K562 (cell line): ENCODE results near the gene SEC14L1. TPM values are rescaled to one million over a fixed set of nuclear protein-coding genes. Genes with fewer than 3 reads are reported as not detected.

Experiments used
- ARID1B ChIP-seq: fragments of 450-650 bp; IDR thresholded peaks from 2 replicates; pipeline ENCODE4 v1.6.1; 2016; ENCODE audit warnings: antibody characterized with exemption, mild to moderate bottlenecking, inconsistent platforms
- ATF1 ChIP-seq, 2 experiments: fragments of 450-650 bp in 1 of 2; IDR thresholded peaks; 2 replicates each; pipeline ENCODE4 v1.6.1; 2016; ENCODE audit warnings: missing compliant biosample characterization in 1 of 2, missing genetic modification characterization in 1 of 2
- EWSR1 ChIP-seq: fragments of 450-650 bp; IDR thresholded peaks from 2 replicates; pipeline ENCODE4 v1.6.1; 2018; ENCODE audit warnings: borderline replicate concordance, mild to moderate bottlenecking, low read depth, moderate library complexity; ENCODE audit not compliant: partially characterized antibody
- FUS ChIP-seq: fragments of 200-400 bp; formaldehyde crosslinking; optimal IDR thresholded peaks from 2 replicates; pipeline ENCODE3; 2017; ENCODE audit warnings: low read depth, low read length
- HDAC6 ChIP-seq: IDR thresholded peaks from 2 replicates; pipeline ENCODE4 v1.6.1; 2012; ENCODE audit warnings: low read depth, mild to moderate bottlenecking, control low read depth, inconsistent platforms, low read length, moderate library complexity
- MCM7 ChIP-seq, 2 experiments: fragments of 450-650 bp; IDR thresholded peaks; 2 replicates each; pipeline ENCODE4 v1.6.1; 2016 to 2018
- NR2F6 ChIP-seq: fragments of 450-650 bp; formaldehyde crosslinking; IDR thresholded peaks from 2 replicates; pipeline ENCODE4 v1.4.0; 2020; ENCODE audit warnings: mild to moderate bottlenecking
- POLR2H ChIP-seq: IDR thresholded peaks from 2 replicates; pipeline ENCODE4 v1.6.1; 2016; ENCODE audit warnings: missing genetic modification characterization, low read depth, mild to moderate bottlenecking, control low read depth, missing compliant biosample characterization, moderate library complexity
- RBM22 ChIP-seq: fragments of 200-400 bp; formaldehyde crosslinking; IDR thresholded peaks from 2 replicates; pipeline ENCODE4 v1.6.1; 2018; ENCODE audit warnings: low read length, low read depth; ENCODE audit not compliant: poor library complexity, severe bottlenecking
- RCOR1 ChIP-seq, 2 experiments: IDR thresholded peaks; 2 replicates each; pipeline ENCODE4 v1.6.1; 2012; ENCODE audit warnings: low read depth in 2 of 2, low read length in 2 of 2, borderline replicate concordance in 1 of 2, improper control_type of control experiment in 1 of 2
- RHOXF2B ChIP-seq: fragments of 250-450 bp; sonication (Bioruptor Pico); conservative IDR thresholded peaks from 2 replicates; pipeline ENCODE4 v1.5.1; 2021
- SMARCA4 ChIP-seq: fragments of 450-650 bp; IDR thresholded peaks from 2 replicates; pipeline ENCODE4 v1.6.1; 2016
- SMARCC2 ChIP-seq: fragments of 450-650 bp; IDR thresholded peaks from 2 replicates; pipeline ENCODE4 v1.6.1; 2017; ENCODE audit warnings: antibody characterized with exemption, moderate library complexity, mild to moderate bottlenecking, low read depth
- TRIM28 ChIP-seq: fragments of 450-650 bp; IDR thresholded peaks from 2 replicates; pipeline ENCODE4 v1.6.1; 2017
- ZFP36 ChIP-seq: fragments of 150-350 bp; IDR thresholded peaks from 2 replicates; pipeline ENCODE4 v1.6.1; 2018; ENCODE audit warnings: low read length, low read depth; ENCODE audit not compliant: partially characterized antibody
- ZNF354B ChIP-seq: fragments of 250-450 bp; sonication (Bioruptor Pico); IDR thresholded peaks from 2 replicates; pipeline ENCODE4 v1.4.0; 2020
- ZNF445 ChIP-seq: fragments of 250-450 bp; sonication (Bioruptor Pico); IDR thresholded peaks from 2 replicates; pipeline ENCODE4 v1.4.0; 2020; ENCODE audit warnings: low read depth, mild to moderate bottlenecking, moderate library complexity
- ZNF668 ChIP-seq: fragments of 250-450 bp; sonication (Bioruptor Pico); IDR thresholded peaks from 2 replicates; pipeline ENCODE4 v1.8.0; 2022; ENCODE audit warnings: mild to moderate bottlenecking, inconsistent platforms
- ZNF75A ChIP-seq: fragments of 450-650 bp; formaldehyde crosslinking; IDR thresholded peaks from 2 replicates; pipeline ENCODE4 v1.4.0; 2020; ENCODE audit warnings: mild to moderate bottlenecking
- ZNF830 ChIP-seq: fragments of 250-450 bp; sonication (Bioruptor Pico); IDR thresholded peaks from 2 replicates; pipeline ENCODE4 v1.5.0; 2021; ENCODE audit warnings: mild to moderate bottlenecking
- polyA plus RNA-seq, 8 experiments: library from polyadenylated mRNA; depleted of rRNA in 4 of 8; stranded (reverse) in 5 of 8; unstranded in 3 of 8; fragments of >200 nt; fragmentation: Nextera tagmentation in 2 of 8; fragmentation: Illumina TruSeq in 1 of 8; extraction: Ambion mirVana in 2 of 8; extraction: Trizol in 1 of 8; gene quantifications; 2 replicates each; pipeline versions ENCODE4 v1.2.1 to v1.2.3, GENCODE V29; 2011 to 2014; ENCODE audit warnings: inconsistent platforms in 1 of 8, missing spikeins in 1 of 8
- total RNA-seq, 7 experiments: library from RNA; depleted of rRNA in 6 of 7; stranded (reverse); fragments of >200 nt in 6 of 7; fragmentation: Illumina TruSeq in 2 of 7; extraction: Trizol in 2 of 7; gene quantifications; 2 replicates each; pipeline versions ENCODE4 v1.2.1 to v1.2.3, GENCODE V29; 2011 to 2021; ENCODE audit warnings: low replicate concordance in 1 of 7
- TF ChIP-seq, protein P1 (sequence below): fragments of 450-650 bp; IDR thresholded peaks from 2 replicates; pipeline ENCODE4 v1.6.1; 2017; ENCODE audit warnings: antibody characterized with exemption, mild to moderate bottlenecking
- TF ChIP-seq, protein P2 (sequence below): fragments of 250-450 bp; sonication (Bioruptor Pico); IDR thresholded peaks from 2 replicates; pipeline ENCODE4 v1.8.0; 2022; ENCODE audit warnings: inconsistent platforms, mild to moderate bottlenecking, moderate library complexity, borderline replicate concordance
- TF ChIP-seq, protein P3 (sequence below): fragments of 250-450 bp; sonication (Bioruptor Pico); IDR thresholded peaks from 2 replicates; pipeline ENCODE4 v1.8.0; 2022; ENCODE audit warnings: inconsistent platforms

Gene SEC14L1
- total and polyA plus RNA-seq, 9 of the 15 experiments (the other 6 are each of a cell fraction or from before 2014, with no cell fraction given): 3.1 to 39.7 (median 15.2) TPM

DNA sequence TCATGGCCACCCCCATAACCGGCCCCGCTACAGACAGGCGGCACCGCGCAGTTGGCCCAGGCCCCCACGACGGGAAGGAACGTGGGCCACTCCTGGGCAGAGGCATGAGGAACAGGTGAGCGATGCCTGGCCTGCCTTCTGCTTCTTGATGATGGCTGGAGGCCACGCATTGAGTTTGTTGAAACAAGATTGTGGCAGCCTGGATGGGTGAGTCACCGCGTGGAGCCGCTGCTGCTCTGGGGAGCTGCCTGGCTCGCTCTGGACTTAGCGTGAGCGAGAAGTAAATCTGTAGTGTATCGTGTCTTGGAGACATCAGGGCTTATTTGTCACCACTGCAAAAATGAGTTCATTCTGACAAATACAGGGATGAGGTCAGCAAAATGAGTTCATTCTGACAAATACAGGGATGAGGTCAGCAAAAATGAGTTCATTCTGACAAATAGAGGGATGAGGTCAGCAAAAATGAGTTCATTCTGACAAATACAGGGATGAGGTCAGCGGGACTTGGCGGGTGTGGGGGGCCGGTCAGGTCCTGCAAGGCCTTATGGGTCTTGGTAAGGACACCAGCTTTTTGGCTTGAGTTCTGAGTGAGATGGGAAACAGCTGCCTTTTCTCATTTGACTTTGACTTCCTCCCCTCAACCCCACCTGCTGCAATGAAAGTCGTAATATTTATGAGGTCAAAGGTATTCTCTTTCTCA lies 93.0 kb downstream of the SEC14L1 start (continued):
- TF ChIP-seq, protein P1, sequence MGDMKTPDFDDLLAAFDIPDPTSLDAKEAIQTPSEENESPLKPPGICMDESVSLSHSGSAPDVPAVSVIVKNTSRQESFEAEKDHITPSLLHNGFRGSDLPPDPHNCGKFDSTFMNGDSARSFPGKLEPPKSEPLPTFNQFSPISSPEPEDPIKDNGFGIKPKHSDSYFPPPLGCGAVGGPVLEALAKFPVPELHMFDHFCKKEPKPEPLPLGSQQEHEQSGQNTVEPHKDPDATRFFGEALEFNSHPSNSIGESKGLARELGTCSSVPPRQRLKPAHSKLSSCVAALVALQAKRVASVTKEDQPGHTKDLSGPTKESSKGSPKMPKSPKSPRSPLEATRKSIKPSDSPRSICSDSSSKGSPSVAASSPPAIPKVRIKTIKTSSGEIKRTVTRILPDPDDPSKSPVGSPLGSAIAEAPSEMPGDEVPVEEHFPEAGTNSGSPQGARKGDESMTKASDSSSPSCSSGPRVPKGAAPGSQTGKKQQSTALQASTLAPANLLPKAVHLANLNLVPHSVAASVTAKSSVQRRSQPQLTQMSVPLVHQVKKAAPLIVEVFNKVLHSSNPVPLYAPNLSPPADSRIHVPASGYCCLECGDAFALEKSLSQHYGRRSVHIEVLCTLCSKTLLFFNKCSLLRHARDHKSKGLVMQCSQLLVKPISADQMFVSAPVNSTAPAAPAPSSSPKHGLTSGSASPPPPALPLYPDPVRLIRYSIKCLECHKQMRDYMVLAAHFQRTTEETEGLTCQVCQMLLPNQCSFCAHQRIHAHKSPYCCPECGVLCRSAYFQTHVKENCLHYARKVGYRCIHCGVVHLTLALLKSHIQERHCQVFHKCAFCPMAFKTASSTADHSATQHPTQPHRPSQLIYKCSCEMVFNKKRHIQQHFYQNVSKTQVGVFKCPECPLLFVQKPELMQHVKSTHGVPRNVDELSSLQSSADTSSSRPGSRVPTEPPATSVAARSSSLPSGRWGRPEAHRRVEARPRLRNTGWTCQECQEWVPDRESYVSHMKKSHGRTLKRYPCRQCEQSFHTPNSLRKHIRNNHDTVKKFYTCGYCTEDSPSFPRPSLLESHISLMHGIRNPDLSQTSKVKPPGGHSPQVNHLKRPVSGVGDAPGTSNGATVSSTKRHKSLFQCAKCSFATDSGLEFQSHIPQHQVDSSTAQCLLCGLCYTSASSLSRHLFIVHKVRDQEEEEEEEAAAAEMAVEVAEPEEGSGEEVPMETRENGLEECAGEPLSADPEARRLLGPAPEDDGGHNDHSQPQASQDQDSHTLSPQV: peak; percentile 64; the same call in 1 of the 2 replicates
- TF ChIP-seq NR2F6 (CRISPR knock-in tag): no peak
- no peak for TF ChIP-seq ZNF668 (CRISPR knock-in tag)
- no peak for TF ChIP-seq ZNF445 (CRISPR knock-in tag)
- TF ChIP-seq SMARCC2: peak; percentile 63; the same call in 1 of the 2 replicates
- no peak for TF ChIP-seq EWSR1
- no peak for TF ChIP-seq ATF1 (CRISPR knock-in tag; IDR thresholded peaks at IDR 0.05)
- peak; percentile 94 for TF ChIP-seq ATF1 (tag; IDR thresholded peaks at IDR 0.05)
- peak; percentile 99 for TF ChIP-seq TRIM28
- no peak for TF ChIP-seq RBM22
- no peak for TF ChIP-seq ZNF354B (CRISPR knock-in tag)
- peak; percentile 86; the same call in 1 of the 2 replicates for TF ChIP-seq SMARCA4
- TF ChIP-seq MCM7 (IDR thresholded peaks at IDR 0.05): peak in 1 of 2 experiments; percentile 69; a peak in 1 of 4 replicates
- TF ChIP-seq, protein P2, sequence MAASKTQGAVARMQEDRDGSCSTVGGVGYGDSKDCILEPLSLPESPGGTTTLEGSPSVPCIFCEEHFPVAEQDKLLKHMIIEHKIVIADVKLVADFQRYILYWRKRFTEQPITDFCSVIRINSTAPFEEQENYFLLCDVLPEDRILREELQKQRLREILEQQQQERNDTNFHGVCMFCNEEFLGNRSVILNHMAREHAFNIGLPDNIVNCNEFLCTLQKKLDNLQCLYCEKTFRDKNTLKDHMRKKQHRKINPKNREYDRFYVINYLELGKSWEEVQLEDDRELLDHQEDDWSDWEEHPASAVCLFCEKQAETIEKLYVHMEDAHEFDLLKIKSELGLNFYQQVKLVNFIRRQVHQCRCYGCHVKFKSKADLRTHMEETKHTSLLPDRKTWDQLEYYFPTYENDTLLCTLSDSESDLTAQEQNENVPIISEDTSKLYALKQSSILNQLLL (CRISPR knock-in tag): no peak
- TF ChIP-seq ZNF75A (CRISPR knock-in tag): no peak
- no peak for TF ChIP-seq HDAC6
- TF ChIP-seq ARID1B: peak; percentile 78
- TF ChIP-seq ZFP36: no peak
- TF ChIP-seq POLR2H: no peak
- TF ChIP-seq, protein P3, sequence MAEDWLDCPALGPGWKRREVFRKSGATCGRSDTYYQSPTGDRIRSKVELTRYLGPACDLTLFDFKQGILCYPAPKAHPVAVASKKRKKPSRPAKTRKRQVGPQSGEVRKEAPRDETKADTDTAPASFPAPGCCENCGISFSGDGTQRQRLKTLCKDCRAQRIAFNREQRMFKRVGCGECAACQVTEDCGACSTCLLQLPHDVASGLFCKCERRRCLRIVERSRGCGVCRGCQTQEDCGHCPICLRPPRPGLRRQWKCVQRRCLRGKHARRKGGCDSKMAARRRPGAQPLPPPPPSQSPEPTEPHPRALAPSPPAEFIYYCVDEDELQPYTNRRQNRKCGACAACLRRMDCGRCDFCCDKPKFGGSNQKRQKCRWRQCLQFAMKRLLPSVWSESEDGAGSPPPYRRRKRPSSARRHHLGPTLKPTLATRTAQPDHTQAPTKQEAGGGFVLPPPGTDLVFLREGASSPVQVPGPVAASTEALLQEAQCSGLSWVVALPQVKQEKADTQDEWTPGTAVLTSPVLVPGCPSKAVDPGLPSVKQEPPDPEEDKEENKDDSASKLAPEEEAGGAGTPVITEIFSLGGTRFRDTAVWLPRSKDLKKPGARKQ (CRISPR knock-in tag): peak; percentile 82; the same call in 1 of the 2 replicates
- no peak for TF ChIP-seq ZNF830
- TF ChIP-seq FUS: no peak
- no peak for TF ChIP-seq RHOXF2B (CRISPR knock-in tag)
- peak in 1 of 2 experiments; percentile 76; a peak in 2 of 4 replicates for TF ChIP-seq RCOR1 (IDR thresholded peaks at IDR 0.05; ENCODE audit: borderline replicate concordance in 1 of 2, low read depth in 2 of 2, low read length in 2 of 2)
